ENCODE results near the gene LY86.

- TF ChIP-seq CTCF (IDR thresholded peaks at IDR 0.05; ENCODE audit: low read depth, low read length, poor library complexity, severe bottlenecking): no peak
- no peak for TF ChIP-seq EZH2phosphoT487 (IDR thresholded peaks at IDR 0.05; ENCODE audit: borderline replicate concordance, low read length)
Measured at GRCh38 chr6:6595025-6595424, 6.5 kb downstream of the LY86 start.

Measured in DOHH2 (cell line).